ENCODE data around the gene KRTAP10-3. TPM values are rescaled to one million over a fixed set of nuclear protein-coding genes. Genes with fewer than 3 reads are reported as not detected.

KRTAP10-3 gene
- polyA plus RNA-seq, 1 of the 3 experiments (the other 2 are of a cell fraction) = not detected

- Histone ChIP-seq H2AFZ (ENCODE audit: low read depth) (no peak overlapping the region), H3K36me3 (replicated peaks in 1 of 2; ENCODE audit: control insufficient read depth in 1 of 2, insufficient read depth in 2 of 2, low read length in 1 of 2) (no peaks in the 10 kb centered on the region), H3K27me3 (ENCODE audit: insufficient read depth) (peaks cover 35% of the 10 kb centered on the region; the same call in 1 of the 2 replicates), H3K9ac (no peak overlapping the region), H3K9me2 (no peaks in the 10 kb centered on the region), H3K27ac (ENCODE audit: low read depth in 2 of 2, low read length in 1 of 2) (no peak overlapping the region), H3K4me3 (ENCODE audit: low read depth in 2 of 2, low read length in 1 of 2) (no peak overlapping the region), H3K4me2 (no peak overlapping the region), H4K20me1 (ENCODE audit: insufficient read depth) (no peaks in the 10 kb centered on the region), H3K4me1 (ENCODE audit: control insufficient read depth in 1 of 2, insufficient read depth in 2 of 2, low read depth in 1 of 2, low read length in 1 of 2) (no peaks in the 10 kb centered on the region; a peak in 1 of 4 replicates), H3K9me3 (no peaks in the 10 kb centered on the region), H3F3A (replicated peaks; ENCODE audit: insufficient read depth) (no peaks in the 10 kb centered on the region), H3K79me2 (ENCODE audit: insufficient read depth) (no peaks in the 10 kb centered on the region)
- 25% methylated on average over 23 of the region's 30 CpGs for WGBS (ENCODE audit: low lambda C conversion rate)
- CTCF ChIA-PET = interaction anchor here (1.1 to 1.6 kb wide), 2 partner anchors 11 to 261 kb away, joined by 3 to 6 read pairs; no protein-coding TSS in a partner anchor
- DNase-seq = no peak
- TF ChIP-seq CTCF (IDR thresholded peaks at IDR 0.05) (no peak), PBX3 (IDR thresholded peaks at IDR 0.05) (no peak), CHD2 (IDR thresholded peaks at IDR 0.05; ENCODE audit: low read length, partially characterized antibody) (no peak), JUND (IDR thresholded peaks at IDR 0.05) (no peak), GABPA (IDR thresholded peaks at IDR 0.05; ENCODE audit: low read depth) (no peak)
- POLR2A ChIA-PET = no interaction called here
These were observed 26.7 kb downstream of the KRTAP10-3 start for GRCh38 chr21:44531606-44532564.

GRCh38 chr21:44530903-44531605, 27.5 kb downstream of the KRTAP10-3 start:
- H4K20me1 ChIP-seq (ENCODE audit: insufficient read depth) = no peaks in the 10 kb centered on the region
- no peak overlapping the region for H3K27ac ChIP-seq (ENCODE audit: low read depth in 2 of 2, low read length in 1 of 2)
- H3F3A ChIP-seq (replicated peaks; ENCODE audit: insufficient read depth) = no peaks in the 10 kb centered on the region
- H3K4me2 ChIP-seq = no peak overlapping the region
- no peaks in the 10 kb centered on the region for H3K36me3 ChIP-seq (replicated peaks in 1 of 2; ENCODE audit: control insufficient read depth in 1 of 2, insufficient read depth in 2 of 2, low read length in 1 of 2)
- no peak overlapping the region for H3K9ac ChIP-seq
- H3K4me3 ChIP-seq (ENCODE audit: low read depth in 2 of 2, low read length in 1 of 2) = no peak overlapping the region
- H3K9me2 ChIP-seq = no peaks in the 10 kb centered on the region
- 31% methylated on average over 15 of the region's 23 CpGs for WGBS (ENCODE audit: low lambda C conversion rate)
- H3K27me3 ChIP-seq (ENCODE audit: insufficient read depth) = peaks cover 34% of the 10 kb centered on the region; the same call in 1 of the 2 replicates
- ChIA-PET POLR2A (no interaction called here), CTCF (interaction anchor here (1.6 kb wide), 1 partner anchor 262 kb away, joined by 6 read pairs; no protein-coding TSS in a partner anchor)
- H2AFZ ChIP-seq (ENCODE audit: low read depth) = no peak overlapping the region
- no peaks in the 10 kb centered on the region for H3K79me2 ChIP-seq (ENCODE audit: insufficient read depth)
- H3K9me3 ChIP-seq = no peaks in the 10 kb centered on the region
- TF ChIP-seq USF2 (IDR thresholded peaks at IDR 0.05; ENCODE audit: borderline replicate concordance, low read depth, low read length) = no peak
- no peak for TF ChIP-seq YY1 (IDR thresholded peaks at IDR 0.05; ENCODE audit: low read depth)
- TF ChIP-seq TEAD4 (IDR thresholded peaks at IDR 0.05; ENCODE audit: borderline replicate concordance, insufficient read depth) = no peak
- TF ChIP-seq MXI1 (IDR thresholded peaks at IDR 0.05; ENCODE audit: low read depth, low read length) = no peak
- no peaks in the 10 kb centered on the region; a peak in 1 of 4 replicates for H3K4me1 ChIP-seq (ENCODE audit: control insufficient read depth in 1 of 2, insufficient read depth in 2 of 2, low read depth in 1 of 2, low read length in 1 of 2)
- no peak for DNase-seq

Data from SK-N-SH (cell line).